Activated CD4-positive, alpha-beta T cell treated with anti-CD3 and anti-CD28 coated beads for 24 hours (primary cell): ENCODE measurements around the gene AVL9.
"Not testable (repeated sequence)": the region's sequence is repeated elsewhere in the genome, so short reads cannot be mapped to it uniquely, and the experiment has no call there.

ENCODE experiments used
- DNase-seq, 2 donors: peaks; one replicate each; pipeline ENCODE4 v3.0.0-alpha.2; 2020; ENCODE audit warnings: low read depth in 2 of 2

AVL9 gene

DNA sequence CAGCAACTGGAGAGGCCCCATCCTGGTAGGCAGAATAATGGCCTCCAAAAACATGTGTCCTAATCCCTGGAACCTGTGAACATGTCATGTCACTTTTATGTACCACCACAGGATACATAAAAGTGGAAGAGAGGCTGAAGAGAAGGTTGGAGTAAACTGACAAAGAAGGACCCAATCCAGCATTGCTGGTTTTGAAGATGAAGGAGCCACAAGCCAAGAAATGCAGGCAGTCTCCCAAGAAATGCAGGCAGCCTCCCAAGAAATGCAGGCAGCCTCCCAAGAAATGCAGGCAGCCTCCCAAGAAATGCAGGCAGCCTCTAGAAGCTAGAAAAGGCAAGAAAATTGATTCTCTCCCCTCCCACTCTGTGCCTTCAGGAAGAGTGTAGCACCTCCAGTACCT lies 142.3 kb downstream of the AVL9 start:
- not testable (repeated sequence) for DNase-seq
